GM10266 (cell line): Measurements from ENCODE around the gene MINK1.
"Not testable (repeated sequence)": the region's sequence is repeated elsewhere in the genome, so short reads cannot be mapped to it uniquely, and the experiment has no call there.

Experiments used
- DNase-seq: peaks from one replicate; pipeline ENCODE4 v3.0.0; 2012; ENCODE audit errors: extremely low spot score
- CTCF ChIP-seq: IDR thresholded peaks from 2 replicates; pipeline ENCODE4 v1.5.1; 2012; ENCODE audit warnings: mild to moderate bottlenecking, low read depth; ENCODE audit not compliant: control insufficient read depth, insufficient read depth; ENCODE audit errors: missing control alignments

MINK1 gene

GRCh38 chr17:4812690-4813089, 20.4 kb upstream of the MINK1 start:
- DNase-seq: no peak
- TF ChIP-seq CTCF: no peak

GRCh38 chr17:4815043-4815675, 18.0 kb upstream of the MINK1 start:
- no peak for TF ChIP-seq CTCF
- DNase-seq: no peak

GRCh38 chr17:4816826-4817225, 16.3 kb upstream of the MINK1 start:
- no peak for TF ChIP-seq CTCF
- no peak for DNase-seq

GRCh38 chr17:4818276-4818675, 14.9 kb upstream of the MINK1 start:
- no peak for DNase-seq
- no peak for TF ChIP-seq CTCF

GRCh38 chr17:4822835-4823234, 10.3 kb upstream of the MINK1 start:
- DNase-seq: no peak
- TF ChIP-seq CTCF: no peak

- no peak for DNase-seq
- TF ChIP-seq CTCF: no peak
These were observed 9.6 kb upstream of the MINK1 start for GRCh38 chr17:4823373-4824089.

GRCh38 chr17:4827399-4827798, 5.7 kb upstream of the MINK1 start:
- TF ChIP-seq CTCF: no peak
- DNase-seq: no peak

- DNase-seq: not testable (repeated sequence)
These were observed 337 bp upstream of the MINK1 start for GRCh38 chr17:4832829-4833177.
